HG03175 (cell line): ENCODE data around the gene ANP32B.
A peak's percentile ranks its signal among the peaks of the same experiment; 100 is the strongest.
"Not testable (repeated sequence)": the region's sequence is repeated elsewhere in the genome, so short reads cannot be mapped to it uniquely, and the experiment has no call there.

Source experiments
- ATAC-seq: cut with Tn5 transposase; IDR thresholded peaks from one replicate; pipeline ENCODE4 v1.9.1; 2021; ENCODE audit warnings: mild to moderate bottlenecking, moderate library complexity; ENCODE audit not compliant: unreplicated experiment

Gene ANP32B

DNA sequence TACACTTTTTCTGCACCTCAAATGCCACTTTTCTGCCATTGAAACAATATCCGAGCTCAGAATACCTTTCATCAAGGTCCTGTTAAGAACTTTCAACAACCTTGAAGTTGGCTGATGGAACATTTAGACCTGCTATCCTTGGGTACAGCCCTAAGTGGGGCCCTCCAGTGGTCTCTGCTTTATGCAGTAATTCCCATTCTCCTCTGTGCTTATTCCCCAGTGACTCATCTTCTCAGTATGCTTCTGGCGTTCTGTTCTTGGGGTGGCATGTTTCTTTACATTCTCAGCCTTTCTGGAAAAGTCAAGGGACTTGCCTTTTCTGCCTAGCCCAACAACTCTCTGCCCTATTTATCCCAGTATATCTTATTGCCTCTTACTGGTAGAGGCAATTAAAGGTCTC is 7.1 kb downstream of the ANP32B start:
- ATAC-seq = no peak

DNA sequence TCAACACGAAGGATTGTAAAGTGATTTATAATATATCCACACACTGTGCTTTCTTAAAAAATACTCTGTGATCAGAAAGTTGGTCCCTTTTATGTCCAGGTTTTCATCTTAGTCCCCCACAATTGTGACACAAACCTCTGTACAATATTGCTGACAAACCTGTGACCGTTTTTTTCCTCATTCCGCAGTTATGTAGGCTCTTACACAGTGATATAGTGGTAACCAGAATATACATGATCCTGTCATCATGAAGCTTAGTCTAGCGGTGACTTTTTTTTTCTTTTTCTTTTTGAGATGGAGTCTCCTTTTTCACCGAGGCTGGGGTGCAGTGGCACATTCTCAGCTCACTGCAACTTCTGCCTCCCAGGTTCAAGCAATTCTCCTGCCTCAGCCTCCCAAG is 8.7 kb downstream of the ANP32B start:
- no peak for ATAC-seq

DNA sequence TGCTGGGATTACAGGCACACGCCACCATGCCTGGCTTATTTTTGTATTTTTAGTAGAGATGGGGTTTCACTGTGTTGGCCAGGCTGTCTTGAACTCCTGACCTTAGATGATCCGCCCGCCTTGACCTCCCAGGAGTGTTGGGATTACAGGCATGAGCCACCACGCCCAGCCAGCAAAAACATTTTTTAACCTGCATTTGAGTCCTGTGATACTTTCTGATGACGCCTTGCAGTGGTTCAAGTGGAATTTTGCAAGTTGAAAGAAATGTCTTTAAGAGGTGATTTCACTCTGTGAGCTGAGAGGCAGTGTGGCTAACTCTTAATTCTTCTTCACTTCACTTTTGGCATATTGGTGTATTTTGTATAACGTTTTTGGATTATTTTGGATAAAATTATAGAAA is 9.1 kb downstream of the ANP32B start:
- ATAC-seq = no peak

DNA sequence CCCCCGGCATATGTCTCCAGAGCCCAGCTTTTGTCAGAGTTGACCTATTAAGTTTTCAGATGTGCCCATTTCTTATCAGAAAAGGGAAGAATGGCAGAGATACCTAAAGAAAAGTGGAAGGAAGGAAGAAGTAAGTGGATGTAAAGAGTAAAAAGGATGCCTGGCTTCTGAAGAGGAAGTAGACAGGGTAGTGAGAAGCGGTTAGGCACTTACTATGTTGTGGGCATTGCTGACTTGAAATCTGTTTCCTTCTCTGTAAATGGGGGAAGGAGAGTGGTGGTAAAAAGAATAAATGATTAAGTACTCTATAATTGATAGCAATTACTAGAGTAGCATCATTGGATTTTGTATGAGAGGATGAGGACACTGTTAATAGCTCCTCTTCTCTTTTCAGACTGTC is 9.9 kb downstream of the ANP32B start:
- ATAC-seq = no peak

DNA sequence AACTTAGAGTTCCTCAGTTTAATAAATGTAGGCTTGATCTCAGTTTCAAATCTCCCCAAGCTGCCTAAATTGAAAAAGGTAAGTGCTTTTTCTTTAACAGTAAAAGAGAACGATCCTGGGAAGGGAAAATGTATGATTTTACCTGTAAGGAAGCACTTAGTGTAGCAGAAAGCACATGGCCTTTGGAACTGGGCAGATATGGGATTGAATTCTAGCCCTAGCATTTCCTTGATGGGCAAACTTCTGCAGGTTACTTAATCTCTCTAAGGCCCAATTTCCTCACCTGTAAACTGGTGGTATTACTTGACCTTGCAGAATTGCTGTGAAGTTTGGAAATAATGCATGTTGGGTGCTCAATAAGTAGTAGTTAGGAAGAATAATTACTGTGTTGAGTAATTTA is 11.6 kb downstream of the ANP32B start:
- no peak for ATAC-seq

DNA sequence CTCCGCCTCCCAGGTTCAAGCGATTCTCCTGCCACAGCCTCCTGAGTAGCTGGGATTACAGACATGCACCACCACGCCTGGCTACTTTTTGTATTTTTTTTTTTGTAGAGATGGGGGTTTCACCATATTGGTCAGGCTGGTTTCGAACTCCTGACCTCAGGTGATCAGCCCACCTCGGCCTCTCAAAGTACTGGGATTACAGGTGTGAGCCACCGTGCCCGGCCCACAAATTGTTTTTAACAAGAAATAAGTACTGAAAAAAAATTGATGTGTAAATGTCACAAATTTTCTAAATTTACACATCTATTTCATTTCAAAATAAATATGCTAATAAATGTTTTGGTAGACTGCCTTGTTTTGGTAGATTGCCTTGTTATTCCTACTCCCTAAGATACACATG is 13.5 kb downstream of the ANP32B start:
- ATAC-seq = not testable (repeated sequence)

DNA sequence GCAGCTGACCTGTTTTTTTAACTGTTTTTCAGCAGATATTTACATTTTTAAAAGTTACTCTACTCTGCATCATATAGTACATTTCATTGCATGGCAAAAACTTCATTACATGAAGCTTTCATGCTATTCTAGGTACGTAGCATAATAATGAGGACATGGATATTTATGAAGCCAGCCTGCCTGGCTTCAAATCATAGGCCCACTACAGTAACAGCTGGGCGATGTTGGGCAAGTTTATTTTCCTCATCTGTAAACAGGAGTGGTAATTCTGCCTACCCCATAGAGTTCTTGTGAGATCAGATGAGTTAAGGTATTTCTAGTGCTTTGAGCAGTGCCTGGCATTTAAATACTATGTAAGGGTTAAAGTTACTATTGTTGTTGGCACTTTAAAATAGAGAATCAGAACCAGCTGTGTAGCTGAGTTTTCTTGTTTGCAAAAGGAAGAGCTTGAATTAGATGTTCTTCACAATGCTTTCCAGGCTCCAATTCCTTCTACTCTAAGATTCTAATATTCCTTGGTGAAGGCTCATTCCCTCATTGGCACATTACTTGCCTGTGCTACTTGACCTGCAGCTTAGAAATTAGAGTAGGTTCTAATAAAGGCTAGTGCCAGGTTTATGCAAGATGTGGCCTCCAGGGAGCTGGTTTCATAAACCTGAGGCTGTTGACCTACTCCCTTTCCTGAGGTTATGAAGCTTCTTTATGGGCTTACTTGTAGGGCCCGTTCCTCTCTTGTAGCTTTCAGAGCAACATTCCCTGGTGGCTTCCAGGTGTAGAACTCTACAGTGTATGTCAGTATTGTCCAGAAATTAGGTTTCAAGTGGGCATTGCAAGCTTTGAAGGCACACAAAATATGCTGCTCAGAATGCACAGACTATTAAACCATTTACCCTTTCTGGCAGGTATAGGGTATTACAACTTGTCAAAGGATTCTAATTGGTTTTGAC is 14.5 kb downstream of the ANP32B start:
- ATAC-seq = no peak

DNA sequence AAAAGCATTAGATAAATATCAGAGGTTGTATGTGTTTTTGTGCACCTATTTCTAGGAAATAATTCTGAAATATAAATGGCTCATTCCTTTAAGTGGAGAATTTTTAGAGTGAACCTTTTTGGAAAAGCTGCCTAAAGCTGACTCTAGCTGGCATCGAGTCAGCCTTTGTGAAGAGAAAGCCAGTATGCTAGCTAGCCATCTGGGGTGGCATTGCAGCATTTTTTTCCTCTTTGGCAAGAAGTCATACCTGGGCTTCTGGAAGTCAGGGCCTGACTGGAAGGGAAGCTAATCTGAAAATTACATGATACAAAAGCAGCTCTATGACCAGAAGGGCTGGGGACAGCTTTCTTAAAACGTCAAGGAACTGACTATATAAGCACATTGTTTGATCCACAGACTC is 19.7 kb downstream of the ANP32B start:
- no peak for ATAC-seq

DNA sequence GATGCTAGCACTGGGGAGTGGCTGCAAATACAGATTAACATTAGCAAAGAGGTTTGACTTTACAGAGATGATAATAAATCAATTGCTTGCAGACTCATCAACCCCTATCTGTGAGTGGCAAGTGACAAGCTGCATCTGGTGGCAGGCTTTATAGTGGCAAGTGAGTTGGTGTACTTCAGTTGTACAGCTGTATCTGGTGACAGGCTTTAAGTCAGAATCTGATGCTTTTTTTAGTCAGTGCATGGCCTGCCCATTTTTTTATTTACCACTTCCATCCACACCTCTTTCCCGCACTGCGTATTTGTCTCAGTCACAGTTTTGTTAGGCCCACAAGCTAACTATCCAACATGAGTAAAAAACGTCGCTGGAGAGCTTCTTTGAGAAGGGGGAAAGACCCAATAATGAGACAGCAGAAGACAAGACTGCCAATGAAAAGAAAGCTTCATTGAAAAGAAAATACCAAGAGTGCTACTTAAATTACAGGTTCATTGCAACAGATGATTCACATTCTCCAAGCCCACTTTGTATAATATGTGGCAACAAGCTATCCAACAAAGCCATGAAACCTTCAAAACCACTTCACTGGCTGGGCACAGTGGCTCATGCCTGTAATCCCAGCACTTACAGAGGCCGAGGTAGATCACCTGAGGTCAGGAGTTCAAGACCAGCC is 23.1 kb downstream of the ANP32B start:
- no peak for ATAC-seq

DNA sequence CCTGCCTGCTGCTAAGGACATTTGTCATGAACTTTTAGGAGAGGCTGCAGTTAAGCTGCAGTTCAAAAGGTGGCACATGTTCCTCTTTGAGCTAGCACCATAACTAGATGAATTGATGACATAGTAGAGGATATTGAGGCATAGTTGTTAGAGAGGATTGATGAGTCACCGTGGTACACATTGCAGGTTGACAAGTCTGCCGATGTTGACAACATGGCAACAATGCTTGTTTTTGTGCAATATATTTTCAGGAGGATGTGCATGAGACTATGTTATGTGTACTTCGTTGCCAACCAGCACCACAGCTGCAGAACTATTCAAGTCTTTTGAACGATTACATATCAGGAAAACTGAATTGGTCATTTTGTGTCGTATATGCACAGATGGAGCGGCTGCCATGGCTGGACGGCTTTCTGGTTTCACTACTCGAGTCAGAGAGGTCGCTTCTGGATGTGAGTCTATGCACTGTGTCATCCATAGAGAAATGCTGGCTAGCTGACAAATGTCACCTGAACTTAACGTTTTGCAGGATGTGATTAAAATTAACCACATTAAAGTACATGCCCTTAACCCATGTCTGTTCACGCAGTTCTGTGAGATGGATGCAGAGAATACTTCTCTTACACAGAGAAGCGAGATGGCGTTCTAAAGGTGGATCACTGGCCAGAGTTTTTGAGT is 24.2 kb downstream of the ANP32B start:
- ATAC-seq = no peak

DNA sequence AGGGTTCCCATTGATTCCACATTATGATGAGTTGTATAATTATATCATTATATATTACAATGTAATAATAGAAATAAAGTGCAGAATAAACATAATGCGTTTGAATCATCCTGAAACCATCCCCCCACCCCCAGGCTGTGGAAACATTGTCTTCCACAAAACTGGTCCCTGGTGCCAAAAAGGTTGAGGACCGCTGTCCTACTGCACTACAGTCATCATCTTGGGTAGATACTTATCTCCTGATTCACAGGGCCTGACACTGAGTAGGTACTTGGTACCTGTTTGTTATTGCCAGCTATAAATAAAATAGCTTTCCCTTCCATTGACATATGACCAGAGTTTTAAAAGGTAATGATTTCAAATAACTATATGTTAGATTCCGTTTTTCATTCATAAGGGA is 25.6 kb downstream of the ANP32B start:
- ATAC-seq = no peak

DNA sequence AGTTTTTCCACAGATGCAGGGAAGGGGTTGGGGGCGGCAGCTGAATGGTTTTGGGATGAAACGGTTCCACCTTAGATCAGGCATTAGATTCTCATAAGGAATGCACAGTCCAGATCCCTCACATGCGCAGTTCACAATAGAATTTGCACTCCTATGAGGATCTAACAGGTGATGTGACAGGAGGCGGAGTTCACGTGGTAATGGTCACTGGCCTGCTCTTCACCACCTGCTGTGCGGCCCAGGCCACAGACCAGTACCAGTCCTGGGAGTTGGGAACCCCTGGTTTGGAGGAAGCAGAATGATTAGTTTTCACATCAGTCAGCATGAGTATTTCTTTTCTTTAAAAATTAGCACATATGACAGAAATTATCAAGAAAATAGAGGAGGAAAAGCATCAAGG is 26.3 kb downstream of the ANP32B start:
- ATAC-seq = no peak

DNA sequence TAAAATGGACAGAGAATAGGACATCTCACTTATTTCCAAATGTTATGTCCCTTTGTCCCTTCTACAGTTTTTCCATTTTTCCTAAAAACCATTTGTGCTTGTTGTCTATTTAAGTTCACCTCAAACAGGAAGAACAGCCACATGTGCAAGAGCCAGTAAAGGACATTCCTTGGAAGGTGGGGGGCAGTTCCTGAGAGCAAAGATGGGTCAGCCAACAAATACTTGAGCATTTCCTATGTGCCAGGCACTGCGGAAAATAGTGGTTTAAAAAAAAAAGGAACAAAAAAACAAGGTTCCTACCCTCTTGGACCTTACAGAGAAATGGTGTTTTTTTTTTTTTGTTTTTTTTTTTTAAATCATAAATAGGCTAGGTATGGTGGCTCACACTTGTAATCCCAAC is 26.8 kb downstream of the ANP32B start:
- no peak for ATAC-seq

DNA sequence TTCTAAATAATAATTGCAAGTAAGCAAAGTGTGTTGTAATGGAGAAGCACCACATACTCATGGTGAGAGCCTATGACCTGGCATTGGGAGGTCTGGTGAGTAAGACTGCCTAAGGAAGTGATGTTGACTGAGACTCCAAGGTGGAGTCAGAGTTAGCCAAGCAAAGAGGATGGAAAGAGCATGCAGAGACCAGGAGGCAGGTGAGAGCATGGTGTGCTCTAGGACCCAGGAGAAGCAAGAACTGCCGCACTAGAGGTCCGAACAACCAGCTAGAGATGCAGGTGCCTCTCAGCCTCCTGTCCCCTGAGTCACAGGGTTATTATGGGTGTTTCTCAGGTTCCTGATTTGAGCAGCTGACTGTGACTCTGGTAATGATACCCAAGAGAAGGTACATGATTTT is 27.3 kb downstream of the ANP32B start:
- ATAC-seq = peak; percentile 86

DNA sequence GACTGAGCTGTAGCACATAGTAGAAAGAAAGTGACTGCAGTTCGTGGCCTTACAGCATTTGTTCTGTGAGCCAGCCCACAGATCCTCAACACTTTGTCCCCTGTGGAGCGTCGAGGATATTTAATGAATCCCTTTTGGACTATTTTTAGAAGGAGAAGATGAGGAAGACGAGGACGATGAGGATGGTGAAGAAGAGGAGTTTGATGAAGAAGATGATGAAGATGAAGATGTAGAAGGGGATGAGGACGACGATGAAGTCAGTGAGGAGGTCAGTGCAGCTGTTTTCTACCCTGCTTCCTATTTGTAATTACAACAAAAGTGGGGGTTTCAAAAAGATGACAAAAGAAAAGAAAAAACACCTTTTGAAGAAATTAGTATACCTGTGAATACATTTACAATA is 28.0 kb downstream of the ANP32B start:
- ATAC-seq = no peak

DNA sequence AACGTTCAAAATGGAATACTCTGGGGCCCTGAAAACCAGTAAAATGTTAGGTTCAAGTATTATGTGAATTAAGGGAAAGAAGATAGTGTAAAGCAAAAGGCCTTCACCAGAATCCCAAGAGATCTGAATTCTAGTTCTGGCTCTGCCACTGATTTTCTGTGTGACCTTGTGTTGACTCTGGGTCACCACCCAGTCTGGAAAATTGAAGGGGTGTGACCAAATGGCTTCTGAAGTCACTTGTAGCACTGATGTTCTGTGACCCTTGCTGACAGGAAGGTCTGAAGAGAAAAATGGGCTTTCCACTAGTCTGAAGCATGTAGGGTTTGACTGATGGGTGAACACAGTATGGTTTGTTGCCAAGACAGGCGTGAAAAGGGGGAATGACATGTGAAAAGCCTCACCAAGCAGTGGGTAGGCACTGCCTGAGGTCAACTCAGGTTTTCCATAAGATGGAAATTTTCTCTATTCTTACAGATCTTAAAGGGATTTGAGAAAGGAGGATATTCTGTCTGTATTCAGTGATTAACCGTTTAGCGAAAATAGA is 33.1 kb downstream of the ANP32B start:
- no peak for ATAC-seq

DNA sequence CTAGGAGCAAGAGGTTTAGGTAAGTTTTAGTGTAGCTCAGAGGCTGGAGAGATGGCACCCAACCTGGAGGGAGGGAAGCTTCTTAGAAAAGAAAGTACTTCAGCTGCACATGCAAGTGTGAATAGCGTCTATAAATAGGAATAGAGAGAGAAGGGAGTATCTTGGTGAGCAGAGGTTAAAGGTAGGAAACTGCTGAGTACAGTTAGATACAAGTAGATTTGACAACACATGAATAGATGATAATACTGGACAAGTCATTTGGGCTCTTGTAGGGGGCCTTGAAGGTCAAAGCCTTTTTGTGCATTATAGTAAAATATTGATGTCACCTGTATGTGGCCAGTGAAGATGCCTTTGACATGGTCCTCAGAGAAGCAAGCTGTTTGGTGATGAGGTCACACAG is 34.2 kb downstream of the ANP32B start:
- ATAC-seq = no peak

DNA sequence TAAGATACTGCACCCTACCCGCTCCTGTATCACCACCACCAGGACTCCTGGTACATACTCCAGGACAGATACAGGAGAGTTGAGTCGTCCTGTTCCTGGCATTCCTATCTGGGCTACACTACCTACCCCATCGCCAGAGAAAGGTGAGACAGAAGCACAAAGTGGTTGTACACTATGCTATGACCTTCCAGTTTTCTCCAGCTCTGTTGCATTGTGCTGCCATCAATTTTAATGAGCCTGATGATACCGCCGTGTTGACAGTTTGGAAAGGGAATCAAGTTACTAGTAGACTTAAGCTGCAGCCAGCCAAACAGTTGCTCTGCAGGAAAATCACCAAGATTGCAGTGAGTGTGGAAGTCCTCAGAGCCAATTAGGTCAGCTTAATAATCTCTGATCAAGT is 35.2 kb downstream of the ANP32B start:
- no peak for ATAC-seq

DNA sequence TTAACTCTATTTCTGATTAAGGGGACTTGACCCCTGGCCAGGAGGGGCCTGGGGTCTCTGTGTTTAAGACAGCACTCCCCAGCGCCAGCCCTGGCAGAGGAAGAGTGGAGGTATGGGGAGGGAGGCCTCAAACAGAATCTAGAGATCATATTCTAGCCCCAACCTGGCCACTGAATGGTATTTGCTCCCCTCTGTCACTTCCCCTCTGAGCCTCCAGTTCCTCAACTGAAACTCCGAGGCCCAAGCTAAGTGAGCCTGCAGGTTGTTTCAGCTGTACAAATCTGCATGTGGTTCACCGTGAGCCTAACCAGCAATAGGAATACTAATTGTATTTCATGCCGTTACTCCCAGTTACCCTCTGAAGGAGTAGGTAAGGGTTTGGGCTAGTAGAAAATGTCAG is 36.0 kb downstream of the ANP32B start:
- ATAC-seq = no peak

DNA sequence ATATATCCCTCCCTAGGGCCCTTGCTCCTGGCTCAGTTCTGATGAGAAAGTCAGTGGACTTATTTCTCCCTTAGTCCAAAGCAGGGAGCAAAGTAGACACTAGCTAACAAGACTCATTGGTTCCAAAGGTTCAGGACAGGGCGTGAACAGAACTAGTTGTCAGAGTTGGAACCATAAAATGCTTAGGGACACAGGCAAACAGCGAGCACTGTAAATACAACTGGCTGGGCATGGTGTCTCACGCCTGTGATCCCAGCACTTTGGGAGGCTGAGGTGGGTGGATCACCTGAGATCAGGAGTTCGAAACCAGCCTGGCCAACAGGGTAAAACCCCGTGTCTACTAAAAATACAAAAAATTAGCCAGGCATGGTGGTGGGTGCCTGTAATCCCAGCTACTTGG is 36.7 kb downstream of the ANP32B start:
- not testable (repeated sequence) for ATAC-seq

DNA sequence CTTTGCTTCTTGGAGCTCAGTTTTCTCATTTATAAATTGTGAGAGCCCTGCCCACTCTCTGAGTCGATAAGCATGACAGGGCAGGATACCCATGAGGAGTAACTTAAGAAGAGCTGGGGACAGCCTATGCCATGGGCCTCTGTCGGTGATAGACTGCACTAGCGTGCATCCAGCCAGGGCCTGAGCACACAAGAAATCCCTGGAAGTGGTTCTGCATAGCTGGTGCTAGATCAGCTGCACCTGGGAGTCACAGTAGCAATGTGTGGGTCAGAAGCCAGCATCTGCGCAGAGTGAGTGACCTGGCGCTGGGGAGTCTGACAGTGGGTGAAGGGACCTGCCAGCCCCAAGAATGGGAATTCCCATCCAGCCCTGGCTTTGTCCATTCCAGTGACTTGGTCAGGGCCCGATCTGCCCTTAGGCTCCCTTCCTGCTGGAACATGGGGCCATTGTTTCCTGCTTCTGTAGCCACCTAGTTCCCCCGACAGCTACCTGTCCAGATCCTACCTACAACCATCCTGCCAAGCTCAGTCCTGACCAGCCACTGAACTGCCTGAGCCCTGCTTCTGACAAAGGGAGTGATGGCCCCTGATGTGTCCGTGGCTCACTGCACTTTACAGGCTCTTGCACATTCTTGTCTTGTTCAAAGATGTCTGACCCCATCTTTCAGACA is 37.5 kb downstream of the ANP32B start:
- ATAC-seq = no peak
